Cardiac septum (tissue), 1 donor: ENCODE results near the gene CPD. TPM values are rescaled to one million over a fixed set of nuclear protein-coding genes. Genes with fewer than 3 reads are reported as not detected.

Source experiments
- DNase-seq: peaks from one replicate; pipeline ENCODE4 v3.0.0-alpha.2; 2020; ENCODE audit warnings: low spot score
- intact Hi-C: fragments of 100-400 bp; cut with DNase I; formaldehyde crosslinking; loops from one replicate; pipeline ENCODE4 v1.14.0; 2022
- total RNA-seq: library from RNA; stranded (reverse); fragmentation: NEBNext Ultra II Directional; extraction: Animal tissue kit (Norgen Biotek cat#: 25700); gene quantifications from one replicate; pipeline ENCODE4 v1.2.1, GENCODE V29; 2021
- donor health status: DM: no; HTN: no; CAD: no.

CPD gene
- total RNA-seq, 1 donor from 2014 or later: 20.7 TPM

- intact Hi-C loops: no loop called here
- no peak for DNase-seq
These were observed 93.6 kb downstream of the CPD start for GRCh38 chr17:30472238-30472890.

GRCh38 chr17:30475206-30475605, 96.5 kb downstream of the CPD start:
- intact Hi-C loops: loop anchor here (5.0 kb wide), 2 partner anchors 98 to 358 kb away; partner anchors contain the start of genes CPD and NSRP1
- no peak for DNase-seq

- intact Hi-C loops: loop anchor here (2.0 to 5.0 kb wide), 3 partner anchors 99 to 359 kb away; partner anchors contain the start of genes CPD and NSRP1
- no peak for DNase-seq
These were observed 98.0 kb downstream of the CPD start for GRCh38 chr17:30476726-30477082.

- intact Hi-C loops: loop anchor here (2.0 to 5.0 kb wide), 3 partner anchors 100 to 360 kb away; partner anchors contain the start of genes CPD and NSRP1
- DNase-seq: peak; percentile 98
These were observed 98.5 kb downstream of the CPD start, which contains the start of gene GOSR1 for GRCh38 chr17:30477083-30477773. Gene GOSR1, plus strand, starts transcription at chr17:30477408. Its CDS starts 26 bp downstream, at chr17:30477434.

GRCh38 chr17:30477774-30478115, 99.0 kb downstream of the CPD start:
- DNase-seq: no peak
- intact Hi-C loops: loop anchor here (2.0 to 5.0 kb wide), 3 partner anchors 100 to 360 kb away; partner anchors contain the start of genes CPD and NSRP1

GRCh38 chr17:30482555-30482954, 103.8 kb downstream of the CPD start:
- DNase-seq: no peak
- intact Hi-C loops: no loop called here

GRCh38 chr17:30483159-30483558, 104.4 kb downstream of the CPD start:
- intact Hi-C loops: no loop called here

GRCh38 chr17:30493780-30494179, 115.1 kb downstream of the CPD start:
- intact Hi-C loops: no loop called here
- DNase-seq: no peak

More at GRCh38 chr17:30483159-30483558, 104.4 kb downstream of the CPD start:
- DNase-seq: no peak

- intact Hi-C loops: no loop called here
- no peak for DNase-seq
These were observed 116.9 kb downstream of the CPD start for GRCh38 chr17:30495586-30495985.

GRCh38 chr17:30503558-30503957, 124.8 kb downstream of the CPD start:
- no peak for DNase-seq
- intact Hi-C loops: no loop called here

GRCh38 chr17:30505868-30506417, 127.2 kb downstream of the CPD start:
- intact Hi-C loops: no loop called here
- DNase-seq: no peak

GRCh38 chr17:30506481-30506880, 127.8 kb downstream of the CPD start:
- intact Hi-C loops: no loop called here
- no peak for DNase-seq

- intact Hi-C loops: no loop called here
- DNase-seq: no peak
These were observed 134.6 kb downstream of the CPD start for GRCh38 chr17:30513346-30513745.

- no peak for DNase-seq
- intact Hi-C loops: no loop called here
These were observed 136.3 kb downstream of the CPD start for GRCh38 chr17:30514895-30515596.

- DNase-seq: no peak
- intact Hi-C loops: no loop called here
These were observed 139.1 kb downstream of the CPD start for GRCh38 chr17:30517786-30518185.

GRCh38 chr17:30519166-30519565, 140.4 kb downstream of the CPD start:
- intact Hi-C loops: no loop called here
- no peak for DNase-seq
